ENCODE measurements around the gene CRY1. TPM values are rescaled to one million over a fixed set of nuclear protein-coding genes. Genes with fewer than 3 reads are reported as not detected.

Gene CRY1
- total and polyA plus RNA-seq, 2 of the 4 experiments (the other 2 are of a cell fraction): 5.9 to 9.9 TPM

DNA sequence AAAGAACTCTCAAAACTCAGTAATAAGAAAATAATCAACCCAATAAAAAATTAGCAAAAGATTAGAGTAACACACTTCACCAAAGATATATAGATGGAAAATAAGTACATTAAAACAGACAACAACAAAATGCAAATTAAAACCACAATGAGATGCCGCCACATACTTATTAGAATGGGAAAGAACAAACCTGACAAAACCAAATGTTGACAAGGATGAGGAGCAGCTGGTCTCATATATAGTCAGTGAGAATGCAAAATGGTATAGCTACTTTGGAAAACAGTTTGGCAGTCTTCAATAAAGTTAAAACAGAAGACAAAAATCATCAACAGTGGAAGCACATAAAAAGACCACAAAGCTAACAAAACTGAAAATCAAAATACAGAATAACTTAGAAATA, 29.1 kb downstream of the CRY1 start:
- Histone ChIP-seq H3K14ac (replicated peaks; ENCODE audit: low read depth, low read length) (no peak overlapping the region), H3K4me1 (ENCODE audit: control insufficient read depth, insufficient read depth, low read length) (0 out of 2 replicates have a peak, but pooled peaks cover 2% of the 10 kb centered on the region), H3K18ac (ENCODE audit: low read depth, low read length) (no peak overlapping the region), H2AK5ac (ENCODE audit: low read depth, low read length) (no peak overlapping the region), H3K4me2 (ENCODE audit: low read depth, low read length) (no peak overlapping the region), H3K36me3 (ENCODE audit: control insufficient read depth, insufficient read depth, low read length) (no peaks in the 10 kb centered on the region), H4K20me1 (ENCODE audit: insufficient read depth, low read length) (no peaks in the 10 kb centered on the region; the same call in 1 of the 2 replicates), H3K23ac (ENCODE audit: low read depth, low read length) (no peak overlapping the region), H2BK15ac (ENCODE audit: low read depth, low read length) (no peak overlapping the region), H3K27me3 (ENCODE audit: control insufficient read depth, insufficient read depth, low read length) (no peaks in the 10 kb centered on the region), H3K9ac (ENCODE audit: low read depth, low read length) (no peak overlapping the region), H2BK5ac (ENCODE audit: low read depth, low read length, poor library complexity, severe bottlenecking) (no peak overlapping the region), H4K91ac (ENCODE audit: insufficient read depth, low read depth, low read length) (no peak overlapping the region), H2BK20ac (ENCODE audit: low read depth, low read length) (no peak overlapping the region), H3K56ac (ENCODE audit: extremely low read depth, insufficient read depth, low read length) (no peak overlapping the region), H3K4ac (ENCODE audit: low read depth, low read length) (no peak overlapping the region), H4K5ac (ENCODE audit: low read depth, low read length) (no peak overlapping the region), H3K27ac (ENCODE audit: insufficient read depth, low read length) (no peak overlapping the region), H2AK9ac (replicated peaks; ENCODE audit: low read depth, low read length, poor library complexity) (no peak overlapping the region), H3K9me1 (ENCODE audit: insufficient read depth, low read length) (no peaks in the 10 kb centered on the region), H2BK120ac (ENCODE audit: low read depth, low read length) (no peak overlapping the region), H3K4me3 (ENCODE audit: insufficient read depth, low read depth, low read length) (no peak overlapping the region), H4K8ac (ENCODE audit: low read depth in 2 of 2, low read length in 2 of 2) (no peak overlapping the region), H3K9me3 (ENCODE audit: control insufficient read depth, insufficient read depth, low read length) (no peaks in the 10 kb centered on the region), H3K79me1 (ENCODE audit: low read depth in 1 of 2, low read length in 2 of 2) (peaks cover 0 to 5% of the 10 kb centered on the region in 2 experiments; a peak in 3 of 4 replicates), H2AFZ (replicated peaks; ENCODE audit: low read length, poor library complexity) (no peak overlapping the region)
- no CpG with 5 or more reads among the region's 1 CpG for WGBS, 2 experiments (ENCODE audit: extremely low coverage in 2 of 2, insufficient read length in 1 of 2)
- dilution Hi-C loops (cut with HindIII; ENCODE audit: low sequenced_read_pairs, unreplicated experiment) (no loop called here), intact Hi-C loops (cut with micrococcal nuclease) (no loop called here), in situ Hi-C loops (cut with MboI; ENCODE audit: low sequenced_read_pairs) (no loop called here)
- TF ChIP-seq CHD1 (IDR thresholded peaks at IDR 0.05; ENCODE audit: low read depth, low read length): no peak
- no peak for DNase-seq
- no peak for ATAC-seq (ENCODE audit: low read depth)
- CTCF ChIA-PET: interaction anchor here (1.3 kb wide), 1 partner anchor 9 kb away, joined by 3 read pairs; no protein-coding TSS in a partner anchor
- no TSS peak for BruUV-seq (replicated peaks)
- POLR2A ChIA-PET (ENCODE audit: unreplicated experiment): no interaction called here

Data from IMR-90 (cell line).